ENCODE results near the gene DSCAML1. TPM values are rescaled to one million over a fixed set of nuclear protein-coding genes. Genes with fewer than 3 reads are reported as not detected.

Gene DSCAML1
- total RNA-seq, 1 experiment from 2014 or later: 0.59 TPM

- DNase-seq: no peak
- Histone ChIP-seq H3K36me3 (replicated peaks; ENCODE audit: control insufficient read depth, insufficient read depth, low read length) (no peaks in the 10 kb centered on the region), H3K4me3 (ENCODE audit: insufficient read depth, low read depth, low read length) (no peak overlapping the region), H3K27me3 (ENCODE audit: control insufficient read depth, insufficient read depth, low read length) (no peaks in the 10 kb centered on the region)
Measured at GRCh38 chr11:117669616-117670015, 127.4 kb downstream of the DSCAML1 start.

- Histone ChIP-seq H3K4me3 (ENCODE audit: insufficient read depth, low read depth, low read length) (no peak overlapping the region), H3K27me3 (ENCODE audit: control insufficient read depth, insufficient read depth, low read length) (no peaks in the 10 kb centered on the region), H3K36me3 (replicated peaks; ENCODE audit: control insufficient read depth, insufficient read depth, low read length) (no peaks in the 10 kb centered on the region)
- DNase-seq: no peak
Measured at GRCh38 chr11:117669062-117669461, 128.0 kb downstream of the DSCAML1 start.

GRCh38 chr11:117668321-117668751 is 128.7 kb downstream of the DSCAML1 start:
- DNase-seq: no peak
- Histone ChIP-seq H3K4me3 (ENCODE audit: insufficient read depth, low read depth, low read length) (no peak overlapping the region), H3K27me3 (ENCODE audit: control insufficient read depth, insufficient read depth, low read length) (no peaks in the 10 kb centered on the region), H3K36me3 (replicated peaks; ENCODE audit: control insufficient read depth, insufficient read depth, low read length) (no peaks in the 10 kb centered on the region)

- Histone ChIP-seq H3K4me3 (ENCODE audit: insufficient read depth, low read depth, low read length) (no peak overlapping the region), H3K36me3 (replicated peaks; ENCODE audit: control insufficient read depth, insufficient read depth, low read length) (no peaks in the 10 kb centered on the region), H3K27me3 (ENCODE audit: control insufficient read depth, insufficient read depth, low read length) (no peaks in the 10 kb centered on the region)
- no peak for DNase-seq
Measured at GRCh38 chr11:117664897-117665296, 132.1 kb downstream of the DSCAML1 start.

GRCh38 chr11:117663821-117664220 is 133.2 kb downstream of the DSCAML1 start:
- no peaks in the 10 kb centered on the region for H3K36me3 ChIP-seq (replicated peaks; ENCODE audit: control insufficient read depth, insufficient read depth, low read length)
- no peak for DNase-seq
- no peak overlapping the region for H3K4me3 ChIP-seq (ENCODE audit: insufficient read depth, low read depth, low read length)
- no peaks in the 10 kb centered on the region for H3K27me3 ChIP-seq (ENCODE audit: control insufficient read depth, insufficient read depth, low read length)

GRCh38 chr11:117663414-117663813 is 133.6 kb downstream of the DSCAML1 start:
- Histone ChIP-seq H3K27me3 (ENCODE audit: control insufficient read depth, insufficient read depth, low read length) (no peaks in the 10 kb centered on the region), H3K4me3 (ENCODE audit: insufficient read depth, low read depth, low read length) (no peak overlapping the region), H3K36me3 (replicated peaks; ENCODE audit: control insufficient read depth, insufficient read depth, low read length) (no peaks in the 10 kb centered on the region)
- DNase-seq: no peak

- Histone ChIP-seq H3K27me3 (ENCODE audit: control insufficient read depth, insufficient read depth, low read length) (no peaks in the 10 kb centered on the region), H3K4me3 (ENCODE audit: insufficient read depth, low read depth, low read length) (no peak overlapping the region), H3K36me3 (replicated peaks; ENCODE audit: control insufficient read depth, insufficient read depth, low read length) (no peaks in the 10 kb centered on the region)
- no peak for DNase-seq
Measured at GRCh38 chr11:117662671-117663269, 134.2 kb downstream of the DSCAML1 start.

- no peaks in the 10 kb centered on the region for H3K36me3 ChIP-seq (replicated peaks; ENCODE audit: control insufficient read depth, insufficient read depth, low read length)
- DNase-seq: no peak
- H3K27me3 ChIP-seq (ENCODE audit: control insufficient read depth, insufficient read depth, low read length): no peaks in the 10 kb centered on the region
- no peak overlapping the region for H3K4me3 ChIP-seq (ENCODE audit: insufficient read depth, low read depth, low read length)
Measured at GRCh38 chr11:117662255-117662654, 134.8 kb downstream of the DSCAML1 start.

GRCh38 chr11:117658809-117659208 is 138.2 kb downstream of the DSCAML1 start:
- H3K36me3 ChIP-seq (replicated peaks; ENCODE audit: control insufficient read depth, insufficient read depth, low read length): no peaks in the 10 kb centered on the region
- no peak overlapping the region for H3K4me3 ChIP-seq (ENCODE audit: insufficient read depth, low read depth, low read length)
- H3K27me3 ChIP-seq (ENCODE audit: control insufficient read depth, insufficient read depth, low read length): no peaks in the 10 kb centered on the region
- no peak for DNase-seq

- Histone ChIP-seq H3K4me3 (ENCODE audit: insufficient read depth, low read depth, low read length) (no peak overlapping the region), H3K27me3 (ENCODE audit: control insufficient read depth, insufficient read depth, low read length) (no peaks in the 10 kb centered on the region), H3K36me3 (replicated peaks; ENCODE audit: control insufficient read depth, insufficient read depth, low read length) (no peaks in the 10 kb centered on the region)
- DNase-seq: no peak
Measured at GRCh38 chr11:117657794-117658193, 139.2 kb downstream of the DSCAML1 start.

GRCh38 chr11:117654281-117655255 is 142.4 kb downstream of the DSCAML1 start:
- Histone ChIP-seq H3K36me3 (replicated peaks; ENCODE audit: control insufficient read depth, insufficient read depth, low read length) (no peaks in the 10 kb centered on the region), H3K27me3 (ENCODE audit: control insufficient read depth, insufficient read depth, low read length) (no peaks in the 10 kb centered on the region), H3K4me3 (ENCODE audit: insufficient read depth, low read depth, low read length) (no peak overlapping the region)
- DNase-seq: no peak

- Histone ChIP-seq H3K36me3 (replicated peaks; ENCODE audit: control insufficient read depth, insufficient read depth, low read length) (no peaks in the 10 kb centered on the region), H3K27me3 (ENCODE audit: control insufficient read depth, insufficient read depth, low read length) (no peaks in the 10 kb centered on the region; the same call in 1 of the 2 replicates), H3K4me3 (ENCODE audit: insufficient read depth, low read depth, low read length) (no peak overlapping the region)
- DNase-seq: no peak
Measured at GRCh38 chr11:117652521-117652920, 144.5 kb downstream of the DSCAML1 start.

GRCh38 chr11:117649296-117650055 is 147.5 kb downstream of the DSCAML1 start:
- no peak for DNase-seq
- H3K27me3 ChIP-seq (ENCODE audit: control insufficient read depth, insufficient read depth, low read length): no peaks in the 10 kb centered on the region; the same call in 1 of the 2 replicates
- H3K4me3 ChIP-seq (ENCODE audit: insufficient read depth, low read depth, low read length): no peak overlapping the region
- no peaks in the 10 kb centered on the region for H3K36me3 ChIP-seq (replicated peaks; ENCODE audit: control insufficient read depth, insufficient read depth, low read length)

GRCh38 chr11:117647872-117648271 is 149.1 kb downstream of the DSCAML1 start:
- no peak for DNase-seq
- no peaks in the 10 kb centered on the region; the same call in 1 of the 2 replicates for H3K27me3 ChIP-seq (ENCODE audit: control insufficient read depth, insufficient read depth, low read length)
- no peaks in the 10 kb centered on the region for H3K36me3 ChIP-seq (replicated peaks; ENCODE audit: control insufficient read depth, insufficient read depth, low read length)
- no peak overlapping the region for H3K4me3 ChIP-seq (ENCODE audit: insufficient read depth, low read depth, low read length)
